H1 (cell line): ENCODE results near the gene MFAP3L. TPM values are rescaled to one million over a fixed set of nuclear protein-coding genes. Genes with fewer than 3 reads are reported as not detected.

Experiments used
- CTCF ChIA-PET: fragments of 300-600 bp; sonication (Branson Sonifier 250); formaldehyde crosslinking; loops from one replicate; lab custom pipeline; 2021; ENCODE audit not compliant: partially characterized antibody; lab: Charles Lee
- POLR2A ChIA-PET: fragments of 300-600 bp; sonication (Branson Sonifier 250); formaldehyde crosslinking; loops from one replicate; lab custom pipeline; 2021; ENCODE audit warnings: inconsistent platforms; ENCODE audit not compliant: partially characterized antibody; lab: Charles Lee
- DNase-seq, 2 experiments: peaks; one replicate each; pipeline versions ENCODE4 v3.0.0 to v3.0.0-alpha.2; 2010 to 2022; ENCODE audit warnings: low spot score in 2 of 2, low read depth in 1 of 2, mixed read lengths in 1 of 2
- FAIRE-seq: peaks from 2 replicates; lab custom pipeline; 2011; peaks lifted over from hg19 to GRCh38; lab: Jason Lieb, UNC
- H2AFZ ChIP-seq: 2 replicates; pipeline ENCODE4 v1.8.1; 2012; ENCODE audit warnings: low read length, inconsistent platforms
- H2AK5ac ChIP-seq: 2 replicates; pipeline ENCODE4 v1.6.1; 2013; ENCODE audit warnings: low read depth, low read length
- H2BK120ac ChIP-seq: replicated peaks from 2 replicates; pipeline ENCODE3; 2013; ENCODE audit warnings: low read depth, low read length, inconsistent platforms
- H2BK12ac ChIP-seq: 2 replicates; pipeline ENCODE4 v1.6.1; 2013; ENCODE audit warnings: low read depth, low read length
- H2BK15ac ChIP-seq: 2 replicates; pipeline ENCODE4 v1.6.1; 2013; ENCODE audit warnings: low read length
- H2BK20ac ChIP-seq: 2 replicates; pipeline ENCODE4 v1.6.1; 2013; ENCODE audit warnings: low read length
- H2BK5ac ChIP-seq: 2 replicates; pipeline ENCODE4 v1.6.1; 2013; ENCODE audit warnings: low read depth, low read length
- H3K14ac ChIP-seq: 2 replicates; pipeline ENCODE4 v1.6.1; 2013; ENCODE audit warnings: inconsistent platforms; ENCODE audit not compliant: insufficient read length
- H3K18ac ChIP-seq: 2 replicates; pipeline ENCODE4 v1.6.1; 2013; ENCODE audit warnings: low read length; ENCODE audit errors: extremely low read depth
- H3K23ac ChIP-seq: 2 replicates; pipeline ENCODE4 v1.6.1; 2013; ENCODE audit warnings: inconsistent platforms; ENCODE audit not compliant: insufficient read length
- H3K23me2 ChIP-seq: 2 replicates; pipeline ENCODE4 v1.6.1; 2013; ENCODE audit warnings: low read depth, low read length
- H3K27ac ChIP-seq: 2 replicates; pipeline ENCODE4 v1.6.1; 2011; ENCODE audit warnings: low read depth, low read length, inconsistent platforms
- H3K27me3 ChIP-seq, 4 experiments: replicated peaks in 1 of 4; 1 replicate in 1 of 4; 2 replicates in 3 of 4; pipeline versions ENCODE4 v1.6.1 to v1.8.1; 2011 to 2013; ENCODE audit warnings: low read length in 3 of 4, mild to moderate bottlenecking in 3 of 4, inconsistent platforms in 2 of 4, mixed read lengths in 2 of 4, moderate library complexity in 1 of 4; ENCODE audit not compliant: control insufficient read depth in 3 of 4, insufficient read depth in 3 of 4; ENCODE audit errors: extremely low read depth in 1 of 4
- H3K36me3 ChIP-seq, 4 experiments: 2 replicates each; pipeline versions ENCODE4 v1.6.1 to v1.8.1; 2011 to 2013; ENCODE audit warnings: mild to moderate bottlenecking in 4 of 4, low read length in 3 of 4, moderate library complexity in 2 of 4, control low read depth in 1 of 4, inconsistent platforms in 1 of 4; ENCODE audit not compliant: insufficient read depth in 4 of 4, control insufficient read depth in 2 of 4
- H3K4ac ChIP-seq: replicated peaks from 2 replicates; pipeline ENCODE3; 2013; ENCODE audit warnings: low read length, low read depth, mixed read lengths, inconsistent platforms; ENCODE audit not compliant: insufficient read length
- H3K4me1 ChIP-seq, 4 experiments: replicated peaks in 1 of 4; 1 replicate in 1 of 4; 2 replicates in 3 of 4; pipeline versions ENCODE4 v1.6.1 to v1.8.1; 2011 to 2013; ENCODE audit warnings: low read length in 3 of 4, inconsistent platforms in 2 of 4, mixed read lengths in 1 of 4; ENCODE audit not compliant: insufficient read depth in 4 of 4, control insufficient read depth in 3 of 4
- H3K4me2 ChIP-seq, 2 experiments: 2 replicates each; pipeline versions ENCODE4 v1.6.1 to v1.8.1; 2011 to 2013; ENCODE audit warnings: low read depth in 2 of 2, low read length in 2 of 2, control low read depth in 1 of 2, inconsistent platforms in 1 of 2, mild to moderate bottlenecking in 1 of 2; ENCODE audit not compliant: insufficient read depth in 1 of 2
- H3K4me3 ChIP-seq, 4 experiments: fragments of 200-600, 300-600 bp in 1 of 4; sonication (generic), shearing (Covaris generic), sonication (Bioruptor Twin) in 1 of 4; 2 replicates each; pipeline versions ENCODE4 v1.5.1 to v1.8.1; 2011 to 2016; ENCODE audit warnings: low read length in 4 of 4, low read depth in 3 of 4, control low read depth in 2 of 4, inconsistent platforms in 2 of 4, mild to moderate bottlenecking in 2 of 4, mixed read lengths in 1 of 4, moderate library complexity in 1 of 4; ENCODE audit not compliant: insufficient read depth in 2 of 4; ENCODE audit errors: extremely low read depth in 1 of 4
- H3K56ac ChIP-seq: replicated peaks from 2 replicates; pipeline ENCODE3; 2013; ENCODE audit warnings: low read depth, mild to moderate bottlenecking, mixed read lengths, low read length, inconsistent platforms; ENCODE audit not compliant: insufficient read length
- H3K79me1 ChIP-seq: 2 replicates; pipeline ENCODE4 v1.6.1; 2013; ENCODE audit warnings: low read depth, low read length, control low read depth
- H3K79me2 ChIP-seq, 2 experiments: 2 replicates each; pipeline versions ENCODE4 v1.6.1 to v1.8.1; 2012 to 2013; ENCODE audit warnings: low read length in 2 of 2, mild to moderate bottlenecking in 2 of 2, inconsistent platforms in 1 of 2; ENCODE audit not compliant: insufficient read depth in 2 of 2, control insufficient read depth in 1 of 2
- H3K9ac ChIP-seq, 4 experiments: replicated peaks in 1 of 4; 1 replicate in 1 of 4; 2 replicates in 3 of 4; pipeline versions ENCODE4 v1.6.1 to v1.8.1; 2011 to 2013; ENCODE audit warnings: low read depth in 3 of 4, low read length in 3 of 4, control low read depth in 2 of 4, mild to moderate bottlenecking in 2 of 4, moderate library complexity in 2 of 4, inconsistent platforms in 1 of 4; ENCODE audit errors: extremely low read depth in 1 of 4
- H3K9me3 ChIP-seq, 2 experiments: 2 replicates each; pipeline versions ENCODE4 v1.6.1 to v1.8.1; 2012 to 2013; ENCODE audit warnings: mild to moderate bottlenecking in 2 of 2, moderate library complexity in 2 of 2, control low read depth in 1 of 2, inconsistent platforms in 1 of 2, low read depth in 1 of 2, low read length in 1 of 2, mixed read lengths in 1 of 2; ENCODE audit not compliant: insufficient read depth in 2 of 2
- H4K20me1 ChIP-seq, 2 experiments: replicated peaks in 1 of 2; 2 replicates each; pipeline versions ENCODE3 to v1.8.1; 2011 to 2013; ENCODE audit warnings: inconsistent platforms in 2 of 2, low read length in 2 of 2, mild to moderate bottlenecking in 1 of 2; ENCODE audit not compliant: insufficient read depth in 2 of 2, control insufficient read depth in 1 of 2
- H4K5ac ChIP-seq: 2 replicates; pipeline ENCODE4 v1.6.1; 2013; ENCODE audit warnings: low read length, low read depth, mixed read lengths, inconsistent platforms; ENCODE audit not compliant: insufficient read length
- H4K8ac ChIP-seq: 2 replicates; pipeline ENCODE4 v1.8.0; 2013; ENCODE audit warnings: mild to moderate bottlenecking, moderate library complexity, low read length, inconsistent platforms; ENCODE audit not compliant: insufficient read depth; ENCODE audit errors: extremely low read depth
- H4K91ac ChIP-seq: replicated peaks from 2 replicates; pipeline ENCODE3; 2013; ENCODE audit warnings: low read length, mixed read lengths, inconsistent platforms; ENCODE audit not compliant: insufficient read length
- ATF2 ChIP-seq: IDR thresholded peaks from 2 replicates; pipeline ENCODE4 v1.6.1; 2012; ENCODE audit warnings: low read length, inconsistent platforms
- CREB1 ChIP-seq: IDR thresholded peaks from 2 replicates; pipeline ENCODE4 v1.6.1; 2012; ENCODE audit warnings: inconsistent platforms
- CTBP2 ChIP-seq: IDR thresholded peaks from 2 replicates; pipeline ENCODE4 v1.7.0; 2011; ENCODE audit warnings: borderline replicate concordance, mild to moderate bottlenecking, moderate library complexity, mixed read lengths, low read length; ENCODE audit not compliant: insufficient read depth, insufficient read length
- HDAC2 ChIP-seq, 2 experiments: fragments of 300-600 bp in 1 of 2; sonication (generic) in 1 of 2; IDR thresholded peaks; 2 replicates each; pipeline ENCODE4 v1.6.1; 2011 to 2012; ENCODE audit warnings: low read depth in 2 of 2, low read length in 2 of 2, mild to moderate bottlenecking in 2 of 2, moderate library complexity in 2 of 2, borderline replicate concordance in 1 of 2, inconsistent platforms in 1 of 2
- POLR2A ChIP-seq, 2 experiments: IDR thresholded peaks; 1 replicate in 1 of 2; 2 replicates in 1 of 2; pipeline ENCODE4 v1.6.1; 2011; ENCODE audit warnings: low read depth in 2 of 2, low read length in 2 of 2, mild to moderate bottlenecking in 2 of 2; ENCODE audit errors: control extremely low read depth in 1 of 2
- POLR2AphosphoS5 ChIP-seq: IDR thresholded peaks from 2 replicates; pipeline ENCODE4 v1.6.1; 2011; ENCODE audit warnings: low read depth, low read length
- SIX5 ChIP-seq: IDR thresholded peaks from 2 replicates; pipeline ENCODE4 v1.6.1; 2011; ENCODE audit warnings: mild to moderate bottlenecking, low read depth, low read length
- SP1 ChIP-seq: IDR thresholded peaks from 2 replicates; pipeline ENCODE4 v1.6.1; 2011; ENCODE audit warnings: low read depth, low read length
- TEAD4 ChIP-seq: IDR thresholded peaks from 2 replicates; pipeline ENCODE4 v1.6.1; 2012; ENCODE audit warnings: low read depth, low read length, inconsistent platforms, mixed read lengths
- USF2 ChIP-seq: IDR thresholded peaks from 2 replicates; pipeline ENCODE4 v1.6.1; 2011; ENCODE audit warnings: low read length, improper control_type of control experiment
- YY1 ChIP-seq: IDR thresholded peaks from 2 replicates; pipeline ENCODE4 v1.6.1; 2011; ENCODE audit warnings: low read depth, mild to moderate bottlenecking, low read length
- ZNF274 ChIP-seq: IDR thresholded peaks from 2 replicates; pipeline ENCODE4 v1.7.0; 2012; ENCODE audit warnings: low read length, borderline replicate concordance; ENCODE audit errors: extremely low read depth
- WGBS, 2 experiments: shearing (Covaris generic) in 1 of 2; methylation state at CpG; one replicate each; pipeline versions ENCODE4 v1.1.6 to v1.1.7; 2013 to 2015; ENCODE audit warnings: low lambda C conversion rate in 2 of 2, mixed read lengths in 2 of 2, inconsistent platforms in 1 of 2, low coverage in 1 of 2, missing lambda C conversion rate in 1 of 2; ENCODE audit not compliant: insufficient replicate concordance in 2 of 2, insufficient coverage in 1 of 2, insufficient read length in 1 of 2; ENCODE audit errors: extremely low coverage in 1 of 2, missing lambda C conversion rate in 1 of 2; 5-methylcytosine and 5-hydroxymethylcytosine counted together
- polyA plus RNA-seq, 7 experiments: library from polyadenylated mRNA; depleted of rRNA in 3 of 7; stranded (reverse) in 5 of 7; unstranded in 2 of 7; fragments of >200 nt in 5 of 7; fragments of 200-250 nt in 2 of 7; gene quantifications; 1 replicate in 5 of 7; 2 replicates in 1 of 7; 4 replicates in 1 of 7; pipeline versions ENCODE4 v1.2.1 to v1.2.3, GENCODE V29; 2011 to 2013; ENCODE audit warnings: missing spikeins in 2 of 7, mixed read lengths in 2 of 7
- total RNA-seq: library from RNA; stranded (reverse); fragmentation: NEBNext Ultra II Directional; extraction: Animal tissue kit (Norgen Biotek cat#: 25700); gene quantifications from 2 replicates; pipeline ENCODE4 v1.2.1, GENCODE V29; 2021

MFAP3L gene
- total and polyA plus RNA-seq, 2 of the 8 experiments (the other 6 are each of a cell fraction or from before 2014, with no cell fraction given), result 7.0 to 9.8 TPM

- no peak overlapping the region for H3K23ac ChIP-seq
- no peak overlapping the region for H2BK5ac ChIP-seq
- H3K36me3 ChIP-seq, result peaks cover 0 to 8% (median 1%) of the 10 kb centered on the region in 4 experiments; a peak in 3 of 8 replicates
- H3K4me2 ChIP-seq, result no peak overlapping the region
- no peak overlapping the region for H3K56ac ChIP-seq
- H3K9ac ChIP-seq, result no peak overlapping the region; a peak in 1 of 7 replicates
- H3K4ac ChIP-seq, result no peak overlapping the region
- peaks cover 0 to 2% (median 0%) of the 10 kb centered on the region in 4 experiments; a peak in 1 of 7 replicates for H3K27me3 ChIP-seq
- H4K5ac ChIP-seq, result no peak overlapping the region
- H3K4me3 ChIP-seq, result no peak overlapping the region
- H2BK20ac ChIP-seq, result no peak overlapping the region
- no peaks in the 10 kb centered on the region for H3K79me1 ChIP-seq
- H2BK120ac ChIP-seq, result no peak overlapping the region
- CTCF ChIA-PET, result interaction anchor here (1.0 to 1.5 kb wide), 4 partner anchors 8 to 248 kb away, joined by 4 to 5 read pairs (median 4); no protein-coding TSS in a partner anchor
- no peak overlapping the region for H4K91ac ChIP-seq
- H3K79me2 ChIP-seq, result no peaks in the 10 kb centered on the region
- no peak for FAIRE-seq
- peaks cover 0 to 5% (median 0%) of the 10 kb centered on the region in 4 experiments; a peak in 1 of 7 replicates for H3K4me1 ChIP-seq
- H3K18ac ChIP-seq, result no peak overlapping the region
- POLR2A ChIA-PET, result no interaction called here
- no peak overlapping the region for H2BK15ac ChIP-seq
- H2AFZ ChIP-seq, result no peak overlapping the region
- no peaks in the 10 kb centered on the region for H3K9me3 ChIP-seq
- H4K8ac ChIP-seq, result no peak overlapping the region
- H2BK12ac ChIP-seq, result no peak overlapping the region
- no peak overlapping the region for H2AK5ac ChIP-seq
- DNase-seq, result no peak
- no peaks in the 10 kb centered on the region for H3K23me2 ChIP-seq
- WGBS, 2 experiments, result 74% methylated on average over 4 of the region's 4 CpGs; no CpG with 5 or more reads in 1 of the 2 experiments
- H4K20me1 ChIP-seq, result no peaks in the 10 kb centered on the region
- H3K27ac ChIP-seq, result no peak overlapping the region
- no peak overlapping the region for H3K14ac ChIP-seq
- TF ChIP-seq SP1 (no peak), CREB1 (no peak), POLR2A (IDR thresholded peaks at IDR 0.05; ENCODE audit: control extremely low read depth in 1 of 2, low read depth in 2 of 2, low read length in 2 of 2) (no peak), CTBP2 (no peak), SIX5 (no peak), POLR2AphosphoS5 (no peak), YY1 (no peak), ATF2 (no peak), HDAC2 (IDR thresholded peaks at IDR 0.05; ENCODE audit: borderline replicate concordance in 1 of 2, low read depth in 2 of 2, low read length in 2 of 2) (no peak), USF2 (no peak), ZNF274 (no peak), TEAD4 (no peak)
Measured at GRCh38 chr4:170057866-170058265, 31.7 kb upstream of the MFAP3L start.
